Stimulated activated CD8-positive, alpha-beta memory T cell treated with anti-CD3 and anti-CD28 coated beads, Interleukin-12 subunit alpha, Interleukin-12 subunit beta, amount 100 ng/mL, for 24 hours (primary cell): ENCODE results near the gene CIP2A.

Experiments used
- DNase-seq: peaks from one replicate; pipeline ENCODE4 v3.0.0-alpha.2; 2020; ENCODE audit errors: extremely low read depth

The CIP2A gene

GRCh38 chr3:108564564-108564963 is 24.7 kb downstream of the CIP2A start:
- DNase-seq: no peak

DNA sequence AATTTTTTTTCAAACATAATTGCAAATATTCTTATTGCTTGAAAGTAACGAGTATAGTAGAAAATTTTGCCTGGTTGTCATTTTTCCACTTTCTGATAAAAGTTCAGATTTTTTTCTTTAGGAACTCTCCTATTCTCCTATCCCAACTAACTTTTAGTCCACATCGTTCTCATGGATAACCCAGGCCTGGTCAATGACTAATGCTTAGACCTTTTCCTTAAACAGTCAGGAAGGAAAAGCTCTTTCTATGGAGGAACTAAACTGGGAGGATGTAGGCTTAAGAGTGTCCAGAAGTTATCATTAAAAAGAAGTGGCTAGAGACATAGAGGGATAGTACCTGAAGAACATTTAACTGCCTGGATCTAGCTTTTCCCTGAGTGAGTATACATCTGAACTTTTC is 26.7 kb downstream of the CIP2A start:
- no peak for DNase-seq

- DNase-seq: no peak
Observed at GRCh38 chr3:108555966-108556581, 33.2 kb downstream of the CIP2A start.

DNA sequence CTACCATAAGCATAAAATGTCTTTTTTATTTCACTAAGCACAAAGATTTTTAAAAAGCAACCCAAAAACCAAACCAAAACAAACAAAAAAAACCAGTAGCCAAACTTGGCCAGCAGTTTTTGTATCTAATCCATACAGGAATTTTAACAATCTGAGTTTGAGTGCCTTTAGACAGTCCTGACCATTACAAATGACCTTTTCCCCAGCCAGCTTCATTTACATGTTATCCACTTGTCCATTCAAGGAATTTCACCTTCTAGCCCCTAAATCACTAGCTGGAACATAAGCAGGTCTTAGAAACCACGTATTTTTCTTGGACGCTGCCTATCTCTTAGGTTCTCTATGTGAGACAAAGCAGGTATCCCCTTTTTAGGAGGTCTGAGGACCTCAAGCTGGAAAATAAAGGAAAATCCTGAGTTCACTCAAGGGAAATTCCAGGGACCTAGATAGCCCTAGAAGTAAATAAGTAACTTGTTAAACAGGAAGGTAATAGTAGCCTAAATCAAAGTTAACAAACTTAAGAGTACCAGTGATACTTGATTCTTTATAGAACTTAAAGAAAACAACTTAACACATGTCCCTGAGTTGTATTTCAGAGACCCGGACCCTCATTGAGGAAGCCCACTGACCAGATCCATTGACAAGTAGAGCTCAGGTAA is 34.2 kb downstream of the CIP2A start:
- DNase-seq: no peak

- no peak for DNase-seq
Observed at GRCh38 chr3:108554229-108554628, 35.0 kb downstream of the CIP2A start.

DNA sequence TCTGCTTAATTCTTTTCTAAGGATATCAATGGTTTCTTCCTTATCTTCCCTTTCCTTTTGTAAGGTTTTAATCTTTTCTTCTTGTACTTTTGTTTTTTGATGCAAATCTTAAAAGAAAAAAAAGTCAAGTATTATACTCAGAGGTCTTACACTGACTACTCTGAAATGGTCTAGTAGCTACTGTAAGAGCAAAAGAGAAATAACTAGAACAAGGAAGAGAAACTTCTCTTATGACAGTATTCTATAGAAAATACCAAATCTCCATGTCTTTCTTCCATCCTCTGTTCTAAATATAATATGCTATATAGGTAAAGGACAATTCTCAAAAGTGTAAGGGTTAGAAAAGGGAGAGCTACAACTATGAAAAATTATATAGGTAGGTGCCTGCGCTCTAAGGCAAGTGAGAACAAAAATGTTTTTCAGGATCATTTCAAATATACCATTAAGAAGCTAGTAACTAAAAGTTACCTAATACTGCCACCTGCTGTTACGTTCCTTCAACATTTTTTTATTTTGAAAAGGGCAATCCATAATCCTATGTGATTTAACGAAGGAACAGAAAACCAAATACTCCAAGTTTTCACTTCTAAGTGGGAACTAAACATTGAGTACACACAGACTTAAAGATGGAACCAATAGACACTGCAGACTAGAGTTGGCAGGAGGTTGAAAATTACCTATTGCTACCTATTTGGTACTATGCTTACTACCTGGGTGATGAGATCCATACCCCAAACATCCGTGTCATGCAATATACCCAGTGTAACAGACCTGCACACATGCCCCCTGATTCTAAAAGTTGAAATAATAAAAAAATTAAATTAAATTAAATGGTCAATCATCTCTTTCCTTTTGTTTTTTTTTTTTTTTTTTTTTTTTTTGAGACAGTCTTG is 36.7 kb downstream of the CIP2A start:
- DNase-seq: no peak

- no peak for DNase-seq
Observed at GRCh38 chr3:108548886-108549285, 40.4 kb downstream of the CIP2A start.

DNA sequence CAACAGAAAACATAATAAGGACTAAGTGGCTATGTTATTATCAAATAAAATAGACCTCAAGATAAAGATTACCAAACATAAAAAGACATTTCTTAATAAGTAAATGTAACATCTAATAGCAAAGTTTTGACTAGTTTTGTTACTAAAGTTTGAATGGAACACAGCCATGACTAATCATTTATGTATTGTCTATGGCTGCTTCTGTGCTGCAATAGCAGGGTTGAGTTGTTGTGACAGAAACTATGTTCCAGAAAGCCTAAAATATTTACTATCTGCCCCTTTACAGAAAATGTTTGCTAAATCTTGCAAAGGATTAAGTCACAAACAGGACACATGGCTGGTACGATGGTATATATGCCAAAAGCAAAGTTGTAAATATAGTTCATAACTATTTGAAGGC is 40.9 kb downstream of the CIP2A start:
- DNase-seq: no peak

- no peak for DNase-seq
Observed at GRCh38 chr3:108546692-108547091, 42.5 kb downstream of the CIP2A start.

DNA sequence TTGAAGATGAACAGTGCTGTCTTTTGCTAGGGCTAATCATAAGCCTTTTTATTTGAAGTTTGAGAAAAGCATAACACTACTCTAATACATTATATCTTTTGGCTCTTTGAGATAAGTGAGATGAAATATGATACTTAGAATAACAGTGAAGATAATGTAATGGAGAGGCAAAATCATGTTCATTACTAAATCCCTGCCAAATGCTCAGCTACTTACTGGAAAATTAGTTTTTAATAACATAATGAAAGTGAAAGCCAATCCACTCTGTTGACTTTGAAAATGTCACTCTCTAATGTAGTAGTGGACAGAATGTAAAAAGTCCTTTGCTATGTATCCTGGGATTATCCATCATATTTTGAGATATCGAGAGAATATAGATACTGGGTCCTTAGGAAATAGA is 43.0 kb downstream of the CIP2A start:
- no peak for DNase-seq

GRCh38 chr3:108538083-108538482 is 51.2 kb downstream of the CIP2A start:
- no peak for DNase-seq

DNA sequence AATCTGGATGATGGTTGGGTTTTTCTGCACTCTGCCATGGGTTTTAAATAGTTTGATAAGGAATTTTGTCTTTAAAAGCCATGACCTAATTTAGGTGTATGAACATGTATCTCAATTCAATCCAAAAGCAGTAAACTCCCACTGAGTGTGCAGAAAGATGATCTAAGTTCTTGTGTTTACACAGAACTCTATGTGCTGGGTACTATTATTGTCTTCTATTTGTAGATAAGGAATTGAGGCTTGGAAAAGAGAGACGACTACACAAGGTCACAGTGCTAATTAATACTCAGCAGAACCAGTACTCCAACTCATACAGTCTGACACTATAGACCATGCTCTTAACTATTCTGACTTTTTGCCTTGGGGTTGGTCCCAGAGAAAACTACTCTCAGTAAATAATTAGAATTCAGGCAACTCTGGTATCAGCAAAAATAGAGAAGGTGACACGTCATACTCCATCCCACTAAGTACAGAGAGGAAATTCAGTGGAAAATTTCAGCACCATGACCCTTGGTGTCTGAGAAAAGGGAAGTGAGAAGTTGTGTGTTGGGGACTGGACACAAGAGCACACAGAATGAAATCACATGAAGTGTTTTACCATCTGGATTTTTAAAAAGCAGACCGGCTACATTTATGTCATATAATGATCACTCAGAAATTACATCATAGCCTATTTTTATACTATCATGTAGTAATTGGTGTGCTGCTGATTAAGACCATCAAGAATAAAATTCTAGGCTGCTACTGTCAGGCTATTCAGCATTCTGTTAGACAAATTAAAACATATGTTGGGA is 60.6 kb downstream of the CIP2A start:
- DNase-seq: no peak

DNA sequence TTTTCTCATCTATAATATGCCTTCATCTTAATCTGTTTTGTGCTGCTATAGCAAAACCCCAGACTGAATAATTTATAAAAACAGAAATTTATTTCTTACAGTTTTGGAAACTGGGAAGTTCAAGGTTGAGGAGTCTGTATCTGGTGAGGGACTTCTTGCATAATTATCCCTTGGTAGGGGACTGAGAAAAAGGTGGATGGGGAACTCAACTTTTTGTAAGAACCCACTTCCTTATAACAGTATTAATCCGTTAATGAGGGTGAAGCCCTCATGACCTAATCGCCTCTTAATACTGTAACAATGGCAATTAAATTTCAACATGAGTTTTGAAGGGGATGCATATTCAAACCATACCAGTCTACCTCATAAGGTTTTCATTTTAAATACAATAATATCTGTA is 61.4 kb downstream of the CIP2A start:
- DNase-seq: no peak

DNA sequence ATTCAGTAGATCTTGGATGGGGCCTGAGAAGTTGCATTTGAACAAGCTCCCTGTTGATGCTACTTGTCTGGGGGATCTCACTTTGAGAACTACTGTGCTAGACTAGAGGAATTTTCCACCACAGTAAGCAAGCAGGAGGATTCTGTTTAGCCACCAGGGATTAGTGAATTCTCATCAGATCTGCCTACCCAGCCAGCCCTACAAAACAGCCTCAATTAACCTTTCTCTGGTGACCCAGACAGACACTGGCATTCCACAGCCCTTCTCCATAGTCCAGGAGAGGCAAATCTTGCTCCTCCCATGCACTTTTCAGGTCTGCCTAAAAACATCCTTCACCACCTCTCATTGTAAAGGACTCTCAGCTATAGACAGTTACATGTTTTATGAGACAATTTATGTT is 62.1 kb downstream of the CIP2A start:
- no peak for DNase-seq

- no peak for DNase-seq
Observed at GRCh38 chr3:108525971-108526370, 63.3 kb downstream of the CIP2A start.

DNA sequence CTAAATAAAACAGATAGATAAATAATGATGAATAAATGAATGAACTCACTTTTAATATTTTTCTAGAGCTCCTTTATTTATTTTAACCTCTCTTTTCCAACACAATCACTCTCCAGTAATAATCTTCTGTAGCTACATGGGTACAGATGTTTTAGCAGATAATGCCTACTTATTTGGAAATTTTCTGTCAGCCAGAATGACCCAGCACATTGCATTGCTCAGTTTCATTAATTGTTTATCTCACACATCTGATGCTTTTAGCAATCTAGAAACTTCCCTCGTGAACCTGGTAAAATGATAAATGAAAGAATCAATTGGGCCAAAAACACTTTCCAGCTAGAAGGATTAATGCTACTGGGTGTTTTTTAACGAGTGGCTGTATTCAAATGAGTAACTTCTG is 64.0 kb downstream of the CIP2A start:
- DNase-seq: no peak

DNA sequence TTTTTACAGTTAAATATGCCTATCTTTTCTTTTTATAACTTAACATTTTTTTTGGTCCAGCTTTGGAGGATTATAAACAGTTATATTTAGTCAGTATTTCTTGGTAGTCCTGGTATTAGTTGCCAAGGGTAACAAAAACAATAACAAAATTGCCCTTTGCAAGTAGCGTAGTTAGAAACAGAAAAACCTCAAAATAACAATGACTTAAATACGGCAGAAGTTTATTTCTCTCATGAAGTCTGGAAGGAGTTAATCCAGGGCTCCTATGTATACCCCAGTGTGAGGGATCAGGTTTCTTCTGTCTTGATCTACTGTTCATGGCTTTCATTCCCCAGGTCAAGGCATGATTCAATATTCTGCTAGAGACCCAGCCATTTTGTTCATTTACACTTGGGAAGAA is 64.7 kb downstream of the CIP2A start:
- no peak for DNase-seq

DNA sequence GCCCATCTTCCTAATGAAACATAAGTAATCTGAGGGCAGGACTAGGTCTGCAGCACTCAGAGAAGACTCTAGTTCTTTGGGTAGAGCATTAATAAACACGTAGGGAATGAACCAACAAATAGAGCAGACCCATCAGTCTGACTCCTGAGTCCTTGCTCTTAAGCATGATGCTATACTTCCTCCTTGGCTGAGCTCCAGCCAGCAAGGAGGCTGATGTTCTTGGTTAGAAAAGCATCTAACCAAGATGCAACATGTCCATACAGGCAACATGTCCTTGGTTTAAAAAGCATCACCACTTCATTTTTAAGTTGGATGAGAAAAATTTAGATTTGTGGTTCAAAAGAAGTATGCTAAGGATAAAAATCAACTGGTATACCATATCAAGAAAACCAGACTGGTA is 70.3 kb downstream of the CIP2A start:
- no peak for DNase-seq

GRCh38 chr3:108516881-108517280 is 72.4 kb downstream of the CIP2A start:
- DNase-seq: no peak

- no peak for DNase-seq
Observed at GRCh38 chr3:108513961-108514360, 75.3 kb downstream of the CIP2A start.

- no peak for DNase-seq
Observed at GRCh38 chr3:108512671-108513070, 76.6 kb downstream of the CIP2A start.

GRCh38 chr3:108511490-108511889 is 77.7 kb downstream of the CIP2A start:
- no peak for DNase-seq
